Muscle layer of duodenum (tissue), 2 donors: ENCODE data around the gene OSTM1.
A peak's percentile ranks its signal among the peaks of the same experiment; 100 is the strongest.

Experiments used
- H3K27ac ChIP-seq: one replicate; pipeline ENCODE4 v1.7.0; 2013; ENCODE audit warnings: mild to moderate bottlenecking, low read length
- H3K27me3 ChIP-seq: one replicate; pipeline ENCODE4 v1.7.0; 2013; ENCODE audit warnings: low read depth, mild to moderate bottlenecking, control low read depth, low read length
- H3K36me3 ChIP-seq, 2 donors: one replicate each; pipeline ENCODE4 v1.7.0; 2013; ENCODE audit warnings: low read length in 2 of 2, control low read depth in 1 of 2, mild to moderate bottlenecking in 1 of 2; ENCODE audit not compliant: insufficient read depth in 2 of 2, control insufficient read depth in 1 of 2
- H3K4me1 ChIP-seq, 2 donors: one replicate each; pipeline ENCODE4 v1.7.0; 2013; ENCODE audit warnings: low read length in 2 of 2, mild to moderate bottlenecking in 2 of 2, control low read depth in 1 of 2, moderate library complexity in 1 of 2; ENCODE audit not compliant: insufficient read depth in 2 of 2, control insufficient read depth in 1 of 2
- H3K4me3 ChIP-seq, 2 donors: one replicate each; pipeline ENCODE4 v1.7.0; 2013; ENCODE audit warnings: low read length in 2 of 2, low read depth in 1 of 2, mild to moderate bottlenecking in 1 of 2
- H3K9me3 ChIP-seq, 2 donors: one replicate each; pipeline ENCODE4 v1.7.0; 2013; ENCODE audit warnings: low read length in 2 of 2, control low read depth in 1 of 2, mild to moderate bottlenecking in 1 of 2; ENCODE audit not compliant: control insufficient read depth in 1 of 2
- donor health status: healthy.

Gene OSTM1, protein sequence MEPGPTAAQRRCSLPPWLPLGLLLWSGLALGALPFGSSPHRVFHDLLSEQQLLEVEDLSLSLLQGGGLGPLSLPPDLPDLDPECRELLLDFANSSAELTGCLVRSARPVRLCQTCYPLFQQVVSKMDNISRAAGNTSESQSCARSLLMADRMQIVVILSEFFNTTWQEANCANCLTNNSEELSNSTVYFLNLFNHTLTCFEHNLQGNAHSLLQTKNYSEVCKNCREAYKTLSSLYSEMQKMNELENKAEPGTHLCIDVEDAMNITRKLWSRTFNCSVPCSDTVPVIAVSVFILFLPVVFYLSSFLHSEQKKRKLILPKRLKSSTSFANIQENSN

GRCh38 chr6:108074359-108075144, at the start of gene OSTM1:
Gene OSTM1, minus strand, starts transcription at chr6:108074741. Its CDS starts 90 bp downstream, at chr6:108074651.
- Histone ChIP-seq H3K4me1 (peaks cover 15% of the 10 kb centered on the region in 2 donors), H3K9me3 (no peaks in the 10 kb centered on the region), H3K4me3 (peak within 1 kb of the TSS; percentile 87 to 98), H3K27me3 (no peaks in the 10 kb centered on the region), H3K36me3 (no peaks in the 10 kb centered on the region), H3K27ac (peak within 1 kb of the TSS; percentile 76)

DNA sequence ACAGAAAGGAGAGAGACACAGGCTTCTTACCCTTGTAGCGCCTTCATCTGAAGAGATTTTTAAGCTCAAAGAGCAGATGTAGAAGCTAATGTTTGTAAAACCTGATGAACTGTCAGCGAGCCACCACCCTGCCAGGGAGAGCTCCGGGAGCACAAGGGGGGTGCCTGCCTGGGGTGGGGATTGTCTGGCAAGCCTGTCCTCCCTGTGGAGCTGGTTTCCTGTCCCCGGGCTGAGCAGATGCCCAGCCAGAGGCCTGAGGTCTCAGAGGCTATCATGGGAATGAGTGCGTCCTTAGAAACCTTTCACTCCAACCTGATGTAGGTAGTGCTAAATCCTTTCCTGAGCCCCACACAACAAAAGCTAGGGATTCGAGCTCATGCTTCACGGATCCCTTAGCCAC, 49.4 kb upstream of the OSTM1 start:
- H3K36me3 ChIP-seq, result no peaks in the 10 kb centered on the region
- H3K4me1 ChIP-seq, result peaks cover 0 to 9% of the 10 kb centered on the region in 2 donors
- H3K27me3 ChIP-seq, result peaks cover 55% of the 10 kb centered on the region
- no peak overlapping the region for H3K4me3 ChIP-seq
- H3K9me3 ChIP-seq, result peaks cover 4 to 6% of the 10 kb centered on the region in 2 donors
- no peak overlapping the region for H3K27ac ChIP-seq

- peaks cover 0 to 13% of the 10 kb centered on the region in 2 donors for H3K4me1 ChIP-seq
- H3K9me3 ChIP-seq, result peaks cover 4 to 6% of the 10 kb centered on the region in 2 donors
- H3K4me3 ChIP-seq, result no peak overlapping the region
- H3K36me3 ChIP-seq, result no peaks in the 10 kb centered on the region
- H3K27me3 ChIP-seq, result peaks cover 59% of the 10 kb centered on the region
- no peak overlapping the region for H3K27ac ChIP-seq
Observed at GRCh38 chr6:108123481-108123929, 49.0 kb upstream of the OSTM1 start.

DNA sequence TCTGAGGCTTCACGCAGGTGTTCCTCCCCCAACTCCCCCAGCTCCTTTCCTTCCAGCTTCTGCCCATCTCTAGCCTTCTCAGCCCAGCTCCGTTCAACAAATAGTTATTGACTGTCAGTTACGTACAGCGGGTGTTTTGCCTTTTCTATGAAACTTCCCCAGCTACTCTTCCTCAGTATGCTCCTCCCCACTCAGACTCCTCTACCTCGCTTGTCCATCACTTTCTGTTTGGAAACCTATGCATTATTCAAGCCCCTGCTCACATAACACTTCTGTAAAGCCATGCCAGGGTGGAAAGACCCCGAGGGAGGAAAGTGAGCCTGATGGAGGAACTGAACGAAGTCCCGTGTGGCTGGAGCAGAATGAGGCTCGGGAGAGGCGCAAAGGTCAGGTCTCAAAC, 47.1 kb upstream of the OSTM1 start:
- Histone ChIP-seq H3K9me3 (peaks cover 4 to 6% of the 10 kb centered on the region in 2 donors), H3K27ac (no peak overlapping the region), H3K4me3 (no peak overlapping the region), H3K27me3 (peaks cover 74% of the 10 kb centered on the region), H3K4me1 (peaks cover 0 to 31% of the 10 kb centered on the region in 2 donors), H3K36me3 (no peaks in the 10 kb centered on the region)

- peaks cover 77% of the 10 kb centered on the region for H3K27me3 ChIP-seq
- peaks cover 0 to 37% of the 10 kb centered on the region in 2 donors for H3K4me1 ChIP-seq
- no peak overlapping the region for H3K27ac ChIP-seq
- H3K4me3 ChIP-seq, result no peak overlapping the region
- no peaks in the 10 kb centered on the region for H3K36me3 ChIP-seq
- H3K9me3 ChIP-seq, result peaks cover 4 to 6% of the 10 kb centered on the region in 2 donors
Observed at GRCh38 chr6:108120311-108120710, 45.8 kb upstream of the OSTM1 start.

GRCh38 chr6:108119769-108120141, 45.2 kb upstream of the OSTM1 start:
- Histone ChIP-seq H3K27me3 (peaks cover 75% of the 10 kb centered on the region), H3K27ac (no peak overlapping the region), H3K9me3 (peaks cover 4% of the 10 kb centered on the region in 2 donors), H3K4me1 (peaks cover 0 to 43% of the 10 kb centered on the region in 2 donors), H3K36me3 (no peaks in the 10 kb centered on the region), H3K4me3 (no peak overlapping the region)

DNA sequence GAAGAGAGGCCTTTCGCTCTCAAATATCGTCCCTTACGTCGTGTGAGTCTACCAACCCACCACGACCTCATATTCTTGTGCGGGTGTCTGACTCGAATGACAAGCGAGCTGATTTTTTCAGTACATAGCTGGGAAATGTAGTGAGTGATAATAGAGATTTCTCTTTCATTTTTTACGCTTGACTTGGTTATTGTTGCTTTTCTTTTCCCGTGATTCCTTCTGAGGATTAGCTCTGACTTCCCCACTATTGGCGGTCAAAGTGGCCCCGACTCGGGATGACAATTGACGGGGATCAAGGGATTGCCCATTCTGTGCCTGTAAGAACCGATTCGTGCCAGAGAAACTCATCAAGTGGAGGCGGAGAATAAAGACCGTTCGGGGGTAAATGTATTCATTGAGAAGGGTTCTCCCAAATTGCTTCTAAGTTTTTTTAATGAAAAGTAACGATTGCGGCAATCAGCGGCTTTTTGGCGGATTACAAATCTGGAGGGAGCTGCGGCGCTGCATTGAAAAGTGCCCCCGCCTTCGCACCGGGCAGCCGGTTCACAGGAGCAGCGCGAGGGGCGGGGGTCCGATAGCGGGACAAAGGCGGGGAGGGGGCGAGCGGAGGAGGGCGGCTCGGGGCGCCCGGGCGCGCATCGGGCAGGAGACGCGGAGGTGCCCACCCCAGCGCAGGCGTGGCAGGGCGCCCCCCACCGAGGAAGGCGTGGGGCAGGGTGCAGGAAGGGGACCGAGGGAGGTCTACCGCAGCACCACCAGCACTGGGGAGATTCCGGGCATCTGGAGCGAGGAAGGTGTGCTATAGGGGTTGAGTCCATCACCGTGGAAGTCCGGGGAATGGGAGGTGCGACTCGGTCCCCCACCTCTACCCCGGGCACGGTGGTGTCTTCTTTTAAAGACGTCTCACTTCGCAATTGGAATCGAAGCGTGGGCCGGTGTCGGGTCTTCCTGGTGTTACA, 44.5 kb upstream of the OSTM1 start:
- peaks cover 71% of the 10 kb centered on the region for H3K27me3 ChIP-seq
- no peaks in the 10 kb centered on the region for H3K9me3 ChIP-seq
- peaks cover 0 to 50% of the 10 kb centered on the region in 2 donors for H3K4me1 ChIP-seq
- no peaks in the 10 kb centered on the region for H3K36me3 ChIP-seq
- peak overlapping the region; percentile 57 to 90 for H3K4me3 ChIP-seq
- no peak overlapping the region for H3K27ac ChIP-seq

DNA sequence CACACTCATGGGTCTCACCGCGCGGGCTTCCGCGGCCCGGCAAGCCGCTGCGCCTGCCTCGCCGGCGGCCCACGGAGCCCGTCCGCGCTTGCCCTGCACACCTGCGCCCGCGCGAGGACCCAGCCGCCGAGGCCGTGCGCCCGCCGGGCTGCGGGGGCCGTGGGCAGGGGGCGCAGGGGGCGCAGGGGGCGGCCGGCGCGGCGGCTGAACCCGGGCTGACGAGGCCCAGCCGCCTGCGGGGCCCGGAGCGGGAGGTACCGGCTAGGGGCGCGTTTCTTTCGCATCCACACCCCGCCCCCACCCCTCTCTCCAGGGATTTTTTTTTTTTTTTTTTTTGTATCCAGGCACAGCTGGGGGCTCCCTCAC, 43.8 kb upstream of the OSTM1 start:
- peaks cover 0 to 56% of the 10 kb centered on the region in 2 donors for H3K4me1 ChIP-seq
- no peak overlapping the region for H3K27ac ChIP-seq
- H3K36me3 ChIP-seq, result no peaks in the 10 kb centered on the region
- H3K9me3 ChIP-seq, result no peaks in the 10 kb centered on the region
- H3K4me3 ChIP-seq, result peak overlapping the region; percentile 73 to 90
- H3K27me3 ChIP-seq, result peaks cover 72% of the 10 kb centered on the region

GRCh38 chr6:108117427-108118358, 43.2 kb upstream of the OSTM1 start:
- Histone ChIP-seq H3K9me3 (no peaks in the 10 kb centered on the region), H3K4me1 (peaks cover 0 to 56% of the 10 kb centered on the region in 2 donors), H3K36me3 (no peaks in the 10 kb centered on the region), H3K4me3 (peak overlapping the region; percentile 73 to 90), H3K27me3 (peaks cover 71% of the 10 kb centered on the region), H3K27ac (no peak overlapping the region)
